Measurements from ENCODE around the gene MTMR2. TPM values are rescaled to one million over a fixed set of nuclear protein-coding genes. Genes with fewer than 3 reads are reported as not detected.

Gene MTMR2
- polyA plus RNA-seq, 1 donor from 2014 or later: 30.9 TPM

DNA sequence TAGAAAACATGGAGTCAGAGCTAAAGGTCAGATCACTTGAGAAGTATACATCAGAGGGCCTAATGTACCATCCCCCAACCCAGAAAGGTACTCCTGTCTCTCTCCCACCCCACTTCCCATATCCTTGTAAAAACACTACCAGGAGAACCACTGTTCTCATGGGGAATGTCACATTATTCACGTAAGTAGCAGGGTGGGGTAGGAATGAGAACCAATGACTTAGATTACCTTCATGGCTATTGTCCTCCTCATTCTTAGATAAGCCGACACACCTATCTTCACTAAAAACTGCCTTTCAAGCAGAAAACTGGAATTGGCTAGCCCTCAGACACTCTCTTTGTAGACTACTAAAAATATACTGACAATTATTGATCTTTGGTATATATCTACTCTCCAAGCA lies 70.0 kb downstream of the MTMR2 start:
- H3K27me3 ChIP-seq (ENCODE audit: insufficient read depth, low read depth, low read length): no peaks in the 10 kb centered on the region
- H4K20me1 ChIP-seq (ENCODE audit: insufficient read depth): no peaks in the 10 kb centered on the region
- H3K4me2 ChIP-seq (ENCODE audit: low read length): no peak overlapping the region
- no peak overlapping the region for H3K4me3 ChIP-seq (ENCODE audit: low read length)
- no peaks in the 10 kb centered on the region for H3K9me3 ChIP-seq (ENCODE audit: low read length)
- no peaks in the 10 kb centered on the region for H3K9me2 ChIP-seq (ENCODE audit: insufficient read depth, low read length)
- no peaks in the 10 kb centered on the region for H3F3A ChIP-seq (ENCODE audit: insufficient read depth, low read length, poor library complexity, severe bottlenecking)
- H3K27ac ChIP-seq (ENCODE audit: low read length): no peak overlapping the region
- H3K79me2 ChIP-seq (replicated peaks; ENCODE audit: insufficient read depth, low read length): no peaks in the 10 kb centered on the region
- H3K36me3 ChIP-seq (ENCODE audit: insufficient read depth, low read length): peaks cover 6% of the 10 kb centered on the region
- H2AFZ ChIP-seq (ENCODE audit: low read depth, low read length): no peak overlapping the region
- TF ChIP-seq, protein P1, sequence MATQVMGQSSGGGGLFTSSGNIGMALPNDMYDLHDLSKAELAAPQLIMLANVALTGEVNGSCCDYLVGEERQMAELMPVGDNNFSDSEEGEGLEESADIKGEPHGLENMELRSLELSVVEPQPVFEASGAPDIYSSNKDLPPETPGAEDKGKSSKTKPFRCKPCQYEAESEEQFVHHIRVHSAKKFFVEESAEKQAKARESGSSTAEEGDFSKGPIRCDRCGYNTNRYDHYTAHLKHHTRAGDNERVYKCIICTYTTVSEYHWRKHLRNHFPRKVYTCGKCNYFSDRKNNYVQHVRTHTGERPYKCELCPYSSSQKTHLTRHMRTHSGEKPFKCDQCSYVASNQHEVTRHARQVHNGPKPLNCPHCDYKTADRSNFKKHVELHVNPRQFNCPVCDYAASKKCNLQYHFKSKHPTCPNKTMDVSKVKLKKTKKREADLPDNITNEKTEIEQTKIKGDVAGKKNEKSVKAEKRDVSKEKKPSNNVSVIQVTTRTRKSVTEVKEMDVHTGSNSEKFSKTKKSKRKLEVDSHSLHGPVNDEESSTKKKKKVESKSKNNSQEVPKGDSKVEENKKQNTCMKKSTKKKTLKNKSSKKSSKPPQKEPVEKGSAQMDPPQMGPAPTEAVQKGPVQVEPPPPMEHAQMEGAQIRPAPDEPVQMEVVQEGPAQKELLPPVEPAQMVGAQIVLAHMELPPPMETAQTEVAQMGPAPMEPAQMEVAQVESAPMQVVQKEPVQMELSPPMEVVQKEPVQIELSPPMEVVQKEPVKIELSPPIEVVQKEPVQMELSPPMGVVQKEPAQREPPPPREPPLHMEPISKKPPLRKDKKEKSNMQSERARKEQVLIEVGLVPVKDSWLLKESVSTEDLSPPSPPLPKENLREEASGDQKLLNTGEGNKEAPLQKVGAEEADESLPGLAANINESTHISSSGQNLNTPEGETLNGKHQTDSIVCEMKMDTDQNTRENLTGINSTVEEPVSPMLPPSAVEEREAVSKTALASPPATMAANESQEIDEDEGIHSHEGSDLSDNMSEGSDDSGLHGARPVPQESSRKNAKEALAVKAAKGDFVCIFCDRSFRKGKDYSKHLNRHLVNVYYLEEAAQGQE (IDR thresholded peaks at IDR 0.05; ENCODE audit: borderline replicate concordance): no peak
- TF ChIP-seq EZH2 (IDR thresholded peaks at IDR 0.05; ENCODE audit: borderline replicate concordance, insufficient read depth, low read length, poor library complexity, severe bottlenecking) (no peak), POLR2AphosphoS5 (IDR thresholded peaks at IDR 0.05) (no peak), MXI1 (conservative IDR thresholded peaks at IDR 0.05; ENCODE audit: poor library complexity, severe bottlenecking) (no peak), EP300 (conservative IDR thresholded peaks at IDR 0.05; ENCODE audit: poor library complexity, severe bottlenecking) (no peak), TAF1 (IDR thresholded peaks at IDR 0.05; ENCODE audit: low read depth) (no peak), CTCF (IDR thresholded peaks at IDR 0.05; ENCODE audit: poor library complexity, severe bottlenecking) (no peak), SMC3 (conservative IDR thresholded peaks at IDR 0.05; ENCODE audit: poor library complexity) (no peak), RAD21 (conservative IDR thresholded peaks at IDR 0.05) (no peak)
- no peak overlapping the region for H3K9ac ChIP-seq (ENCODE audit: low read length)

- no peak overlapping the region for H2AFZ ChIP-seq (ENCODE audit: low read depth, low read length)
- H3K9ac ChIP-seq (ENCODE audit: low read length): no peak overlapping the region
- peaks cover 5% of the 10 kb centered on the region for H3K36me3 ChIP-seq (ENCODE audit: insufficient read depth, low read length)
- H3K27me3 ChIP-seq (ENCODE audit: insufficient read depth, low read depth, low read length): no peaks in the 10 kb centered on the region
- H3K27ac ChIP-seq (ENCODE audit: low read length): no peak overlapping the region
- no peaks in the 10 kb centered on the region for H3K79me2 ChIP-seq (replicated peaks; ENCODE audit: insufficient read depth, low read length)
- no peak overlapping the region for H3K4me2 ChIP-seq (ENCODE audit: low read length)
- H3K9me3 ChIP-seq (ENCODE audit: low read length): no peaks in the 10 kb centered on the region
- TF ChIP-seq TAF1 (IDR thresholded peaks at IDR 0.05; ENCODE audit: low read depth): no peak
- no peaks in the 10 kb centered on the region for H4K20me1 ChIP-seq (ENCODE audit: insufficient read depth)
- no peaks in the 10 kb centered on the region for H3F3A ChIP-seq (ENCODE audit: insufficient read depth, low read length, poor library complexity, severe bottlenecking)
- no peaks in the 10 kb centered on the region for H3K9me2 ChIP-seq (ENCODE audit: insufficient read depth, low read length)
- no peak overlapping the region for H3K4me3 ChIP-seq (ENCODE audit: low read length)
These were observed 70.8 kb downstream of the MTMR2 start for GRCh38 chr11:95853138-95853537.

GRCh38 chr11:95850137-95850536 lies 73.8 kb downstream of the MTMR2 start:
- Histone ChIP-seq H4K20me1 (ENCODE audit: insufficient read depth) (no peaks in the 10 kb centered on the region), H3K27ac (ENCODE audit: low read length) (no peak overlapping the region), H3K27me3 (ENCODE audit: insufficient read depth, low read depth, low read length) (no peaks in the 10 kb centered on the region), H3K4me2 (ENCODE audit: low read length) (no peak overlapping the region), H3K9ac (ENCODE audit: low read length) (no peak overlapping the region), H3K4me3 (ENCODE audit: low read length) (no peak overlapping the region), H3K79me2 (replicated peaks; ENCODE audit: insufficient read depth, low read length) (no peaks in the 10 kb centered on the region), H3K36me3 (ENCODE audit: insufficient read depth, low read length) (peaks cover 3% of the 10 kb centered on the region), H3K9me2 (ENCODE audit: insufficient read depth, low read length) (no peaks in the 10 kb centered on the region), H3F3A (ENCODE audit: insufficient read depth, low read length, poor library complexity, severe bottlenecking) (no peaks in the 10 kb centered on the region), H3K9me3 (ENCODE audit: low read length) (no peaks in the 10 kb centered on the region), H2AFZ (ENCODE audit: low read depth, low read length) (no peak overlapping the region)
- TF ChIP-seq MXI1 (conservative IDR thresholded peaks at IDR 0.05; ENCODE audit: poor library complexity, severe bottlenecking): no peak
- no peak for TF ChIP-seq CTCF (IDR thresholded peaks at IDR 0.05; ENCODE audit: poor library complexity, severe bottlenecking)
- no peak for TF ChIP-seq TAF1 (IDR thresholded peaks at IDR 0.05; ENCODE audit: low read depth)
- TF ChIP-seq EP300 (conservative IDR thresholded peaks at IDR 0.05; ENCODE audit: poor library complexity, severe bottlenecking): no peak
- no peak for TF ChIP-seq RAD21 (conservative IDR thresholded peaks at IDR 0.05)
- no peak for TF ChIP-seq EZH2 (IDR thresholded peaks at IDR 0.05; ENCODE audit: borderline replicate concordance, insufficient read depth, low read length, poor library complexity, severe bottlenecking)
- TF ChIP-seq POLR2AphosphoS5 (IDR thresholded peaks at IDR 0.05): no peak
- TF ChIP-seq, protein P1 (IDR thresholded peaks at IDR 0.05; ENCODE audit: borderline replicate concordance): no peak
- no peak for TF ChIP-seq SMC3 (conservative IDR thresholded peaks at IDR 0.05; ENCODE audit: poor library complexity)
